KBM-7 (cell line): ENCODE data around the gene UBALD1.
A peak's percentile ranks its signal among the peaks of the same experiment; 100 is the strongest.

Source experiments
- DNase-seq: peaks from one replicate; pipeline ENCODE4 v3.0.0-alpha.2; 2015
- in situ Hi-C: fragments of 300-500 bp; cut with MboI; formaldehyde crosslinking; loops from 2 replicates; pipeline ENCODE4 v1.14.3; 2020; ENCODE audit warnings: low sequenced_read_pairs, low pct_unique_long_range_greater_than_20kb, mixed read lengths

UBALD1 gene

GRCh38 chr16:4618645-4619418 is 4.1 kb upstream of the UBALD1 start:
- no peak for DNase-seq

GRCh38 chr16:4617880-4618279 is 3.2 kb upstream of the UBALD1 start:
- DNase-seq, result no peak
- in situ Hi-C loops, result no loop called here

More at GRCh38 chr16:4618645-4619418, 4.1 kb upstream of the UBALD1 start:
- in situ Hi-C loops, result no loop called here

GRCh38 chr16:4616047-4616811 is 1.5 kb upstream of the UBALD1 start:
- DNase-seq, result peak; percentile 97
- in situ Hi-C loops, result no loop called here

GRCh38 chr16:4615384-4616046 is 827 bp upstream of the UBALD1 start:
- in situ Hi-C loops, result no loop called here
- DNase-seq, result no peak

GRCh38 chr16:4613636-4614570 is 785 bp downstream of the UBALD1 start:
- DNase-seq, result peak; percentile 49
- in situ Hi-C loops, result no loop called here

- in situ Hi-C loops, result no loop called here
- no peak for DNase-seq
These were observed 1.6 kb downstream of the UBALD1 start for GRCh38 chr16:4612977-4613635.

- no peak for DNase-seq
- in situ Hi-C loops, result no loop called here
These were observed 2.2 kb downstream of the UBALD1 start for GRCh38 chr16:4612474-4612931.

- DNase-seq, result no peak
- in situ Hi-C loops, result no loop called here
These were observed 3.2 kb downstream of the UBALD1 start for GRCh38 chr16:4611337-4612021.

GRCh38 chr16:4610011-4611005 is 4.4 kb downstream of the UBALD1 start:
- in situ Hi-C loops, result no loop called here
- no peak for DNase-seq

- DNase-seq, result no peak
- in situ Hi-C loops, result no loop called here
These were observed 5.3 kb downstream of the UBALD1 start for GRCh38 chr16:4609200-4610010.

GRCh38 chr16:4608704-4608980 is 6.0 kb downstream of the UBALD1 start:
- DNase-seq, result no peak
- in situ Hi-C loops, result no loop called here

- in situ Hi-C loops, result no loop called here
- DNase-seq, result no peak
These were observed 6.6 kb downstream of the UBALD1 start for GRCh38 chr16:4607841-4608703.

GRCh38 chr16:4606354-4606753 is 8.3 kb downstream of the UBALD1 start:
- no peak for DNase-seq
- in situ Hi-C loops, result no loop called here

- in situ Hi-C loops, result no loop called here
- no peak for DNase-seq
These were observed 10.3 kb downstream of the UBALD1 start for GRCh38 chr16:4604401-4604800.

GRCh38 chr16:4603624-4604170 is 11.0 kb downstream of the UBALD1 start:
- DNase-seq, result no peak
- in situ Hi-C loops, result no loop called here
